ENCODE data around the gene CHST15. TPM values are rescaled to one million over a fixed set of nuclear protein-coding genes. Genes with fewer than 3 reads are reported as not detected.

CHST15 gene
- total RNA-seq, 2 experiments from 2014 or later: 0.09 TPM; not detected in 1

GRCh38 chr10:124009231-124010015 is 84.0 kb downstream of the CHST15 start:
- Mint-ChIP-seq H3K27me3 (no peaks in the 10 kb centered on the region), H3K36me3 (no peaks in the 10 kb centered on the region), H3K27ac (no peak overlapping the region), H3K4me3 (no peak overlapping the region), H3K9me3 (ENCODE audit: low read depth) (no peaks in the 10 kb centered on the region), H3K4me1 (no peaks in the 10 kb centered on the region)
- CTCF ChIA-PET: no interaction called here
- ATAC-seq: no peak
- no peak for DNase-seq

- no peak overlapping the region for H3K27ac Mint-ChIP-seq
- no peak overlapping the region for H3K4me3 Mint-ChIP-seq
- no peaks in the 10 kb centered on the region for H3K4me1 Mint-ChIP-seq
- CTCF ChIA-PET: no interaction called here
- no peak for DNase-seq
- no peak for ATAC-seq
- H3K36me3 Mint-ChIP-seq: no peaks in the 10 kb centered on the region
- H3K27me3 Mint-ChIP-seq: no peaks in the 10 kb centered on the region
- H3K9me3 Mint-ChIP-seq (ENCODE audit: low read depth): no peaks in the 10 kb centered on the region
Measured at GRCh38 chr10:124008681-124009080, 84.7 kb downstream of the CHST15 start.

GRCh38 chr10:124008187-124008586 is 85.2 kb downstream of the CHST15 start:
- Mint-ChIP-seq H3K27me3 (no peaks in the 10 kb centered on the region), H3K4me1 (no peaks in the 10 kb centered on the region), H3K36me3 (no peaks in the 10 kb centered on the region), H3K9me3 (ENCODE audit: low read depth) (no peaks in the 10 kb centered on the region), H3K27ac (no peak overlapping the region), H3K4me3 (no peak overlapping the region)
- CTCF ChIA-PET: no interaction called here
- no peak for ATAC-seq
- DNase-seq: no peak

GRCh38 chr10:124007773-124008145 is 85.6 kb downstream of the CHST15 start:
- H3K4me1 Mint-ChIP-seq: no peaks in the 10 kb centered on the region
- no peaks in the 10 kb centered on the region for H3K27me3 Mint-ChIP-seq
- DNase-seq (no peak), ATAC-seq (no peak)
- no peaks in the 10 kb centered on the region for H3K36me3 Mint-ChIP-seq
- CTCF ChIA-PET: no interaction called here
- H3K4me3 Mint-ChIP-seq: no peak overlapping the region
- H3K27ac Mint-ChIP-seq: no peak overlapping the region
- no peaks in the 10 kb centered on the region for H3K9me3 Mint-ChIP-seq (ENCODE audit: low read depth)

GRCh38 chr10:124007102-124007772 is 86.2 kb downstream of the CHST15 start:
- Mint-ChIP-seq H3K27me3 (no peaks in the 10 kb centered on the region), H3K4me3 (no peak overlapping the region), H3K9me3 (ENCODE audit: low read depth) (no peaks in the 10 kb centered on the region), H3K36me3 (no peaks in the 10 kb centered on the region), H3K27ac (no peak overlapping the region), H3K4me1 (no peaks in the 10 kb centered on the region)
- ATAC-seq (no peak), DNase-seq (no peak)
- CTCF ChIA-PET: no interaction called here

- DNase-seq: no peak
- Mint-ChIP-seq H3K36me3 (no peaks in the 10 kb centered on the region), H3K4me1 (no peaks in the 10 kb centered on the region), H3K27ac (no peak overlapping the region), H3K27me3 (no peaks in the 10 kb centered on the region), H3K4me3 (no peak overlapping the region), H3K9me3 (ENCODE audit: low read depth) (no peaks in the 10 kb centered on the region)
- CTCF ChIA-PET: interaction anchor here (0.8 kb wide), 1 partner anchor 10 kb away, joined by 3 read pairs; no protein-coding TSS in a partner anchor
- no peak for ATAC-seq
Measured at GRCh38 chr10:124006526-124006925, 86.9 kb downstream of the CHST15 start.

GRCh38 chr10:124005991-124006392 is 87.4 kb downstream of the CHST15 start:
- no peaks in the 10 kb centered on the region for H3K27me3 Mint-ChIP-seq
- no peaks in the 10 kb centered on the region for H3K36me3 Mint-ChIP-seq
- H3K9me3 Mint-ChIP-seq (ENCODE audit: low read depth): no peaks in the 10 kb centered on the region
- ATAC-seq (no peak), DNase-seq (no peak)
- H3K27ac Mint-ChIP-seq: no peak overlapping the region
- H3K4me3 Mint-ChIP-seq: no peak overlapping the region
- H3K4me1 Mint-ChIP-seq: no peaks in the 10 kb centered on the region
- CTCF ChIA-PET: interaction anchor here (0.8 kb wide), 1 partner anchor 10 kb away, joined by 3 read pairs; no protein-coding TSS in a partner anchor

- ATAC-seq: no peak
- H3K27me3 Mint-ChIP-seq: no peaks in the 10 kb centered on the region
- no peak for DNase-seq
- no peaks in the 10 kb centered on the region for H3K9me3 Mint-ChIP-seq (ENCODE audit: low read depth)
- no peaks in the 10 kb centered on the region for H3K36me3 Mint-ChIP-seq
- no peak overlapping the region for H3K4me3 Mint-ChIP-seq
- no peak overlapping the region for H3K27ac Mint-ChIP-seq
- no peaks in the 10 kb centered on the region for H3K4me1 Mint-ChIP-seq
- CTCF ChIA-PET: no interaction called here
Measured at GRCh38 chr10:124005091-124005490, 88.3 kb downstream of the CHST15 start.

GRCh38 chr10:124004663-124005004 is 88.8 kb downstream of the CHST15 start:
- H3K9me3 Mint-ChIP-seq (ENCODE audit: low read depth): no peaks in the 10 kb centered on the region
- H3K4me1 Mint-ChIP-seq: no peaks in the 10 kb centered on the region
- no peak for DNase-seq

GRCh38 chr10:124003871-124004662 is 89.3 kb downstream of the CHST15 start:
- no peak for DNase-seq
- H3K27ac Mint-ChIP-seq: no peak overlapping the region

More at GRCh38 chr10:124004663-124005004, 88.8 kb downstream of the CHST15 start:
- no peak overlapping the region for H3K4me3 Mint-ChIP-seq
- no peak overlapping the region for H3K27ac Mint-ChIP-seq
- CTCF ChIA-PET: no interaction called here
- no peaks in the 10 kb centered on the region for H3K36me3 Mint-ChIP-seq
- ATAC-seq: no peak
- no peaks in the 10 kb centered on the region for H3K27me3 Mint-ChIP-seq

GRCh38 chr10:124003481-124003870 is 89.9 kb downstream of the CHST15 start:
- no peaks in the 10 kb centered on the region for H3K36me3 Mint-ChIP-seq
- no peak for DNase-seq
- no peak for ATAC-seq

More at GRCh38 chr10:124003871-124004662, 89.3 kb downstream of the CHST15 start:
- no peaks in the 10 kb centered on the region for H3K36me3 Mint-ChIP-seq
- H3K4me3 Mint-ChIP-seq: no peak overlapping the region
- no peaks in the 10 kb centered on the region for H3K9me3 Mint-ChIP-seq (ENCODE audit: low read depth)
- H3K27me3 Mint-ChIP-seq: no peaks in the 10 kb centered on the region
- no peaks in the 10 kb centered on the region for H3K4me1 Mint-ChIP-seq
- ATAC-seq: no peak
- CTCF ChIA-PET: interaction anchor here (1.5 kb wide), 1 partner anchor 385 kb away, joined by 6 read pairs; no protein-coding TSS in a partner anchor

GRCh38 chr10:124003070-124003419 is 90.4 kb downstream of the CHST15 start:
- H3K4me1 Mint-ChIP-seq: no peaks in the 10 kb centered on the region
- H3K27ac Mint-ChIP-seq: no peak overlapping the region
- DNase-seq (no peak), ATAC-seq (no peak)
- peaks cover 3% of the 10 kb centered on the region for H3K27me3 Mint-ChIP-seq
- CTCF ChIA-PET: interaction anchor here (0.7 to 1.5 kb wide), 2 partner anchors 9 to 386 kb away, joined by 3 to 6 read pairs; no protein-coding TSS in a partner anchor
- no peaks in the 10 kb centered on the region for H3K9me3 Mint-ChIP-seq (ENCODE audit: low read depth)
- no peaks in the 10 kb centered on the region for H3K36me3 Mint-ChIP-seq
- H3K4me3 Mint-ChIP-seq: no peak overlapping the region

More at GRCh38 chr10:124003481-124003870, 89.9 kb downstream of the CHST15 start:
- no peaks in the 10 kb centered on the region for H3K27me3 Mint-ChIP-seq
- H3K4me3 Mint-ChIP-seq: no peak overlapping the region
- H3K4me1 Mint-ChIP-seq: no peaks in the 10 kb centered on the region
- no peaks in the 10 kb centered on the region for H3K9me3 Mint-ChIP-seq (ENCODE audit: low read depth)
- CTCF ChIA-PET: interaction anchor here (0.7 to 1.5 kb wide), 2 partner anchors 9 to 385 kb away, joined by 3 to 6 read pairs; no protein-coding TSS in a partner anchor
- no peak overlapping the region for H3K27ac Mint-ChIP-seq

- no peak overlapping the region for H3K27ac Mint-ChIP-seq
- CTCF ChIA-PET: interaction anchor here (1.5 to 10.0 kb wide), 2 partner anchors 386 to 387 kb away, joined by 6 to 146 read pairs; no protein-coding TSS in a partner anchor
- no peak for ATAC-seq
- H3K9me3 Mint-ChIP-seq (ENCODE audit: low read depth): no peaks in the 10 kb centered on the region
- no peaks in the 10 kb centered on the region for H3K4me1 Mint-ChIP-seq
- H3K4me3 Mint-ChIP-seq: no peak overlapping the region
- DNase-seq: peak; percentile 32
- H3K27me3 Mint-ChIP-seq: peaks cover 3% of the 10 kb centered on the region
- no peaks in the 10 kb centered on the region for H3K36me3 Mint-ChIP-seq
Measured at GRCh38 chr10:124002391-124003069, 90.9 kb downstream of the CHST15 start.
